Testis (tissue), 2 donors: ENCODE measurements around the gene CADPS2.

ENCODE experiments used
- POLR2A ChIP-seq: fragments of 450-650 bp; IDR thresholded peaks from one replicate; pipeline ENCODE4 v1.6.1; 2017; ENCODE audit warnings: antibody characterized with exemption, mild to moderate bottlenecking, moderate library complexity
- TF ChIP-seq, protein P1 (sequence below), 3 experiments: fragments of 450-650 bp in 2 of 3; fragments of 200-600 bp in 1 of 3; sonication (generic) in 1 of 3; IDR thresholded peaks; one replicate each; pipeline ENCODE4 v1.5.1; 2016 to 2019; ENCODE audit warnings: antibody characterized with exemption in 3 of 3, mild to moderate bottlenecking in 2 of 3, moderate library complexity in 1 of 3

DNA sequence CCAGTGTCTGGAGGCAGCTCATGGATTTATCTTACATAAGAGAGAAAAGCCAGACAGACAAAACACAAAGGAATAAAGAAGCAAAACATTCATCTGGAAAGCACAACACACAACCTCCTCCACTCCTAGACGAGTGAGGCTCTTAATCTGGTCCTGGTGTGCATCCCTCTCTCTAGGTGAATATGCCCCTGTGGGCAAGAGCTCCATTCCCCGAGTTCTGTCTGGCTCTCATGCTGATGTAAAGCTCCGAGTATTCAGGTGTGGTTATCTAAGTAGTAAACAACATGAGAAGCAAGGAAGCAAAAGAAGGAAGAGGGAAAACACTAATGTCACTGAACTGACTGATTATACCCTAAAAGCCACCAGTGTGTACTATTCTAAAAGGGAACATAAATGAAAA, 533.8 kb downstream of the CADPS2 start:
- TF ChIP-seq, protein P1, sequence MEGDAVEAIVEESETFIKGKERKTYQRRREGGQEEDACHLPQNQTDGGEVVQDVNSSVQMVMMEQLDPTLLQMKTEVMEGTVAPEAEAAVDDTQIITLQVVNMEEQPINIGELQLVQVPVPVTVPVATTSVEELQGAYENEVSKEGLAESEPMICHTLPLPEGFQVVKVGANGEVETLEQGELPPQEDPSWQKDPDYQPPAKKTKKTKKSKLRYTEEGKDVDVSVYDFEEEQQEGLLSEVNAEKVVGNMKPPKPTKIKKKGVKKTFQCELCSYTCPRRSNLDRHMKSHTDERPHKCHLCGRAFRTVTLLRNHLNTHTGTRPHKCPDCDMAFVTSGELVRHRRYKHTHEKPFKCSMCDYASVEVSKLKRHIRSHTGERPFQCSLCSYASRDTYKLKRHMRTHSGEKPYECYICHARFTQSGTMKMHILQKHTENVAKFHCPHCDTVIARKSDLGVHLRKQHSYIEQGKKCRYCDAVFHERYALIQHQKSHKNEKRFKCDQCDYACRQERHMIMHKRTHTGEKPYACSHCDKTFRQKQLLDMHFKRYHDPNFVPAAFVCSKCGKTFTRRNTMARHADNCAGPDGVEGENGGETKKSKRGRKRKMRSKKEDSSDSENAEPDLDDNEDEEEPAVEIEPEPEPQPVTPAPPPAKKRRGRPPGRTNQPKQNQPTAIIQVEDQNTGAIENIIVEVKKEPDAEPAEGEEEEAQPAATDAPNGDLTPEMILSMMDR (IDR thresholded peaks at IDR 0.05), result no peak
- TF ChIP-seq POLR2A, result no peak
